HEK293 (cell line): ENCODE measurements around the gene KRT8.
A peak's percentile ranks its signal among the peaks of the same experiment; 100 is the strongest.

ENCODE experiments used
- CTCF ChIA-PET: fragments of 350-600 bp; formaldehyde crosslinking; extraction: SDS; loops from one replicate; lab custom pipeline; 2021; ENCODE audit warnings: antibody characterized with exemption; lab: Yijun Ruan, JAX
- POLR2A ChIA-PET: fragments of 300-600 bp; formaldehyde crosslinking; extraction: SDS; loops from one replicate; lab custom pipeline; 2020; ENCODE audit warnings: antibody characterized with exemption, inconsistent platforms; lab: Yijun Ruan, JAX
- H3K27ac ChIP-seq: fragments of 200-500 bp; sonication (Bioruptor generic); 2 replicates; pipeline ENCODE4 v1.5.1; 2014; ENCODE audit warnings: low read depth, low read length, control low read depth, inconsistent platforms; ENCODE audit errors: extremely low read depth
- H3K36me3 ChIP-seq, 2 experiments: fragments of 200-500 bp in 1 of 2; sonication (Bioruptor generic) in 1 of 2; 1 replicate in 1 of 2; 2 replicates in 1 of 2; pipeline ENCODE4 v1.5.1; 2014 to 2017; ENCODE audit warnings: inconsistent platforms in 2 of 2, low read length in 2 of 2; ENCODE audit not compliant: control insufficient read depth in 2 of 2, insufficient read depth in 1 of 2
- H3K4me1 ChIP-seq: fragments of 200-500 bp; sonication (Bioruptor generic); 2 replicates; pipeline ENCODE4 v1.5.1; 2014; ENCODE audit warnings: mild to moderate bottlenecking, low read length, inconsistent platforms; ENCODE audit not compliant: control insufficient read depth, insufficient read depth
- H3K4me3 ChIP-seq: 2 replicates; pipeline ENCODE4 v1.5.1; 2011; ENCODE audit warnings: low read depth, mild to moderate bottlenecking, control low read depth, low read length, moderate library complexity
- H3K9me3 ChIP-seq: fragments of 200-500 bp; sonication (Bioruptor generic); 2 replicates; pipeline ENCODE4 v1.5.1; 2014; ENCODE audit warnings: low read depth, low read length, inconsistent platforms; ENCODE audit not compliant: control insufficient read depth, insufficient read depth
- CTCF ChIP-seq: fragments of 450-650 bp; formaldehyde crosslinking; IDR thresholded peaks from 2 replicates; pipeline ENCODE4 v1.5.1; 2016; ENCODE audit warnings: missing biosample characterization, missing genetic modification characterization
- HOXC10 ChIP-seq: sonication (generic); formaldehyde crosslinking; IDR thresholded peaks from 2 replicates; pipeline ENCODE4 v1.8.1; 2023; ENCODE audit warnings: mild to moderate bottlenecking, missing genetic modification reagents
- OVOL3 ChIP-seq: fragments of 450-650 bp; formaldehyde crosslinking; IDR thresholded peaks from 2 replicates; pipeline ENCODE4 v1.5.1; 2016; ENCODE audit warnings: missing biosample characterization, missing genetic modification characterization
- PRDM10 ChIP-seq: fragments of 450-650 bp; formaldehyde crosslinking; IDR thresholded peaks from 2 replicates; pipeline ENCODE4 v1.5.1; 2016; ENCODE audit warnings: missing biosample characterization, missing genetic modification characterization
- TCF7L2 ChIP-seq: IDR thresholded peaks from 2 replicates; pipeline ENCODE4 v1.6.1; 2011; ENCODE audit warnings: low read depth, mild to moderate bottlenecking, inconsistent platforms, low read length, moderate library complexity, borderline replicate concordance
- YY1 ChIP-seq: fragments of 450-650 bp; formaldehyde crosslinking; IDR thresholded peaks from 2 replicates; pipeline ENCODE4 v1.5.1; 2018; ENCODE audit warnings: missing biosample characterization, missing genetic modification characterization
- ZBTB17 ChIP-seq: fragments of 450-650 bp; formaldehyde crosslinking; IDR thresholded peaks from 2 replicates; pipeline ENCODE4 v1.5.1; 2016; ENCODE audit warnings: missing biosample characterization, missing genetic modification characterization
- ZBTB20 ChIP-seq: fragments of 450-650 bp; formaldehyde crosslinking; IDR thresholded peaks from 2 replicates; pipeline ENCODE4 v1.5.1; 2016; ENCODE audit warnings: missing biosample characterization, missing genetic modification characterization
- ZNF174 ChIP-seq: fragments of 450-650 bp; formaldehyde crosslinking; IDR thresholded peaks from 2 replicates; pipeline ENCODE4 v1.5.0; 2017; ENCODE audit warnings: missing biosample characterization, mild to moderate bottlenecking, missing genetic modification characterization
- ZNF18 ChIP-seq: fragments of 450-650 bp; formaldehyde crosslinking; IDR thresholded peaks from 2 replicates; pipeline ENCODE4 v1.5.1; 2016; ENCODE audit warnings: missing biosample characterization, missing genetic modification characterization
- ZNF280C ChIP-seq: fragments of 450-650 bp; formaldehyde crosslinking; IDR thresholded peaks from 2 replicates; pipeline ENCODE4 v1.5.1; 2016; ENCODE audit warnings: missing biosample characterization, missing genetic modification characterization
- ZNF335 ChIP-seq: fragments of 450-650 bp; formaldehyde crosslinking; conservative IDR thresholded peaks from 2 replicates; pipeline ENCODE4 v1.5.1; 2016; ENCODE audit warnings: missing biosample characterization, missing genetic modification characterization
- ZNF366 ChIP-seq: fragments of 450-650 bp; formaldehyde crosslinking; conservative IDR thresholded peaks from 2 replicates; pipeline ENCODE4 v1.5.1; 2016; ENCODE audit warnings: missing biosample characterization, missing genetic modification characterization
- ZNF391 ChIP-seq: fragments of 450-650 bp; formaldehyde crosslinking; IDR thresholded peaks from 2 replicates; pipeline ENCODE4 v1.5.1; 2016; ENCODE audit warnings: low read depth, missing biosample characterization, missing genetic modification characterization, borderline replicate concordance
- ZNF433 ChIP-seq: fragments of 450-650 bp; formaldehyde crosslinking; IDR thresholded peaks from 2 replicates; pipeline ENCODE4 v1.5.1; 2016; ENCODE audit warnings: missing biosample characterization, missing genetic modification characterization, low read depth
- ZNF558 ChIP-seq: fragments of 450-650 bp; formaldehyde crosslinking; IDR thresholded peaks from 2 replicates; pipeline ENCODE4 v1.5.1; 2016; ENCODE audit warnings: missing biosample characterization, missing genetic modification characterization
- ZNF600 ChIP-seq: fragments of 450-650 bp; formaldehyde crosslinking; IDR thresholded peaks from 2 replicates; pipeline ENCODE4 v1.5.1; 2016; ENCODE audit warnings: missing biosample characterization, missing genetic modification characterization
- ZNF610 ChIP-seq: fragments of 450-650 bp; formaldehyde crosslinking; IDR thresholded peaks from 2 replicates; pipeline ENCODE4 v1.5.1; 2016; ENCODE audit warnings: missing biosample characterization, missing genetic modification characterization, borderline replicate concordance
- ZNF629 ChIP-seq: fragments of 450-650 bp; formaldehyde crosslinking; IDR thresholded peaks from 2 replicates; pipeline ENCODE4 v1.5.1; 2017; ENCODE audit warnings: missing biosample characterization, missing genetic modification characterization
- ZNF645 ChIP-seq: fragments of 450-650 bp; formaldehyde crosslinking; IDR thresholded peaks from 2 replicates; pipeline ENCODE4; 2016; ENCODE audit warnings: missing biosample characterization, missing genetic modification characterization
- ZNF660 ChIP-seq: fragments of 450-650 bp; IDR thresholded peaks from 2 replicates; pipeline ENCODE4 v1.5.1; 2018; ENCODE audit warnings: missing biosample characterization, mild to moderate bottlenecking, missing genetic modification characterization
- ZNF747 ChIP-seq: fragments of 450-650 bp; formaldehyde crosslinking; IDR thresholded peaks from 2 replicates; pipeline ENCODE4 v1.5.1; 2016; ENCODE audit warnings: missing biosample characterization, missing genetic modification characterization
- ZNF791 ChIP-seq: fragments of 450-650 bp; formaldehyde crosslinking; IDR thresholded peaks from 2 replicates; pipeline ENCODE4 v1.5.1; 2016; ENCODE audit warnings: missing biosample characterization, missing genetic modification characterization
- ZSCAN18 ChIP-seq: fragments of 450-650 bp; formaldehyde crosslinking; IDR thresholded peaks from 2 replicates; pipeline ENCODE4 v1.5.1; 2016; ENCODE audit warnings: missing biosample characterization, missing genetic modification characterization
- ZSCAN30 ChIP-seq: fragments of 450-650 bp; IDR thresholded peaks from 2 replicates; pipeline ENCODE4 v1.5.1; 2018; ENCODE audit warnings: missing biosample characterization, mild to moderate bottlenecking, missing genetic modification characterization, moderate library complexity

KRT8 gene

GRCh38 chr12:52865090-52865944, 39.6 kb downstream of the KRT8 start:
- ChIA-PET POLR2A (interaction anchor here (1.0 kb wide), 1 partner anchor 8 kb away, joined by 3 read pairs; no protein-coding TSS in a partner anchor), CTCF (interaction anchor here (0.6 to 3.6 kb wide), 38 partner anchors 8 to 721 kb away, joined by 3 to 41 read pairs (median 4); no protein-coding TSS in a partner anchor)
- H3K27ac ChIP-seq, result no peak overlapping the region
- H3K4me1 ChIP-seq, result no peaks in the 10 kb centered on the region; the same call in 1 of the 2 replicates
- no peaks in the 10 kb centered on the region for H3K36me3 ChIP-seq
- H3K4me3 ChIP-seq, result no peak overlapping the region
- H3K9me3 ChIP-seq, result no peaks in the 10 kb centered on the region
- TF ChIP-seq ZNF791, result no peak
- no peak for TF ChIP-seq ZNF18 (tag by site-specific recombination)
- peak; percentile 68; the same call in 1 of the 2 replicates for TF ChIP-seq CTCF (tag by site-specific recombination)
- no peak for TF ChIP-seq YY1
- 0 out of 2 replicates have a peak, but pooled peaks have one; percentile 48 for TF ChIP-seq ZNF660 (tag by site-specific recombination)
- no peak for TF ChIP-seq ZNF335 (tag by site-specific recombination)
- no peak for TF ChIP-seq ZNF645
- no peak for TF ChIP-seq ZNF629
- TF ChIP-seq ZNF600 (tag by site-specific recombination), result peak; percentile 36; the same call in 1 of the 2 replicates
- TF ChIP-seq ZBTB17 (tag by site-specific recombination), result peak; percentile 83
- no peak for TF ChIP-seq TCF7L2
- TF ChIP-seq HOXC10, result no peak
- no peak for TF ChIP-seq ZNF174 (tag by site-specific recombination)
- TF ChIP-seq ZNF610, result no peak
- no peak for TF ChIP-seq OVOL3 (tag by site-specific recombination)
- TF ChIP-seq ZNF280C (tag by site-specific recombination), result no peak
- no peak for TF ChIP-seq ZNF433 (tag by site-specific recombination)
- no peak for TF ChIP-seq ZNF558 (tag by site-specific recombination)
- no peak for TF ChIP-seq ZNF391 (tag by site-specific recombination)
- 0 out of 2 replicates have a peak, but pooled peaks have one; percentile 34 for TF ChIP-seq ZSCAN30 (tag by site-specific recombination)
- TF ChIP-seq ZNF747 (tag by site-specific recombination), result no peak
- TF ChIP-seq ZBTB20 (tag by site-specific recombination), result peak; percentile 80
- TF ChIP-seq ZNF366 (tag by site-specific recombination), result no peak
- no peak for TF ChIP-seq PRDM10 (tag by site-specific recombination)
- TF ChIP-seq ZSCAN18, result no peak
